Measurements from ENCODE around the gene SPRR5.

The SPRR5 gene

DNA sequence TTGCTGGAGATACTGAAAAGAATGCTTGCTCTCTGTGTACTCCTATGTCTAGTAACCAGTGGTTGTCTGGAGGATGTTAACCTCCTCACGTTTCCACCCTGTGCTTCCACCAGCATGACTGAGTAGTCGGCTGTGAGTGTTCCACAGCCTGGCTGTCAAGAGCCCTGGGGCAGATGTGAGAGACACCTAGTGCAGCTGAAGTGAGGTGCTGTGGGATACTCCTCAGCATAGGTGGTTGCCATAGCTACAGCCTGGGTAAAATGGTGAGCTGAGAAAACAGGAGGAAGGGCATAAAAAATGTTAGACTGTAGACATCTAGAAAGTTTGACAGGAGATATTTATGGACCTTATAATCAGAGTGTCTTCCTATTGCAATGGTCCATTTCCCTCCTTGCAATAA, 22.8 kb upstream of the SPRR5 start:
- Histone ChIP-seq H3K27me3 (ENCODE audit: insufficient read depth, low read length, poor library complexity) (peaks cover 1% of the 10 kb centered on the region), H3K4me2 (ENCODE audit: insufficient read depth, low read length) (no peak overlapping the region), H3K79me2 (ENCODE audit: insufficient read depth, low read length) (no peaks in the 10 kb centered on the region), H3K9me3 (ENCODE audit: insufficient read depth, low read length, severe bottlenecking) (no peaks in the 10 kb centered on the region), H2AFZ (ENCODE audit: low read depth, low read length) (no peak overlapping the region), H3K4me3 (ENCODE audit: low read depth in 1 of 2, low read length in 2 of 2) (no peak overlapping the region), H3K9ac (ENCODE audit: low read depth, low read length) (no peak overlapping the region), H3K4me1 (ENCODE audit: insufficient read depth, low read length) (no peaks in the 10 kb centered on the region), H3K27ac (ENCODE audit: low read length) (no peak overlapping the region), H3K36me3 (ENCODE audit: insufficient read depth, low read length) (no peaks in the 10 kb centered on the region), H4K20me1 (ENCODE audit: insufficient read depth, low read length) (no peaks in the 10 kb centered on the region; the same call in 1 of the 2 replicates)
- no peak for DNase-seq
- TF ChIP-seq, protein P1, sequence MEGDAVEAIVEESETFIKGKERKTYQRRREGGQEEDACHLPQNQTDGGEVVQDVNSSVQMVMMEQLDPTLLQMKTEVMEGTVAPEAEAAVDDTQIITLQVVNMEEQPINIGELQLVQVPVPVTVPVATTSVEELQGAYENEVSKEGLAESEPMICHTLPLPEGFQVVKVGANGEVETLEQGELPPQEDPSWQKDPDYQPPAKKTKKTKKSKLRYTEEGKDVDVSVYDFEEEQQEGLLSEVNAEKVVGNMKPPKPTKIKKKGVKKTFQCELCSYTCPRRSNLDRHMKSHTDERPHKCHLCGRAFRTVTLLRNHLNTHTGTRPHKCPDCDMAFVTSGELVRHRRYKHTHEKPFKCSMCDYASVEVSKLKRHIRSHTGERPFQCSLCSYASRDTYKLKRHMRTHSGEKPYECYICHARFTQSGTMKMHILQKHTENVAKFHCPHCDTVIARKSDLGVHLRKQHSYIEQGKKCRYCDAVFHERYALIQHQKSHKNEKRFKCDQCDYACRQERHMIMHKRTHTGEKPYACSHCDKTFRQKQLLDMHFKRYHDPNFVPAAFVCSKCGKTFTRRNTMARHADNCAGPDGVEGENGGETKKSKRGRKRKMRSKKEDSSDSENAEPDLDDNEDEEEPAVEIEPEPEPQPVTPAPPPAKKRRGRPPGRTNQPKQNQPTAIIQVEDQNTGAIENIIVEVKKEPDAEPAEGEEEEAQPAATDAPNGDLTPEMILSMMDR (IDR thresholded peaks at IDR 0.05; ENCODE audit: borderline replicate concordance, extremely low read depth, low read length, poor library complexity, severe bottlenecking): no peak
- no peak for TF ChIP-seq EZH2 (IDR thresholded peaks at IDR 0.05; ENCODE audit: borderline replicate concordance, low read depth, low read length, severe bottlenecking)
- no peak for ATAC-seq (ENCODE audit: insufficient read depth, low read depth)

DNA sequence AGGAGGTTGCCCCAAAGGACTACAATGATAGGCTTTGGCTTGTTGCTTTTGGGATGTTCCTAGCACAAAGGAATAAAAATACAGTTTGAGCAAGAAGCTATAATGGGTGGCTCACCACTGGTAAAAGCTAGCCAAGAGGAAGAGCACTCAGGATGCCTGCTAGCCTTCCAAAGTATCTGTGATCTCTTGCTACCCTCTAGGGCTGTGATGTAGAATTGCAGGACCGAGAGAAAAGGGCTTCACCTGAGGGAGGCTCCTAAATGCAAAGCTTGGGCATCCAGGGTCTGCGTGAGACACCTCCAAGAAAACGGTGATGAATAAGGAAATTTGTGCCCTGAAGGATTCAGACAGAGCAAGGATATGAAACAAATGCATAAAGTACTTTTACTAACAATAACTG, 20.9 kb upstream of the SPRR5 start:
- Histone ChIP-seq H3K79me2 (ENCODE audit: insufficient read depth, low read length) (no peaks in the 10 kb centered on the region), H3K4me2 (ENCODE audit: insufficient read depth, low read length) (no peak overlapping the region), H3K27ac (ENCODE audit: low read length) (no peak overlapping the region), H3K4me3 (ENCODE audit: low read depth in 1 of 2, low read length in 2 of 2) (no peak overlapping the region), H3K27me3 (ENCODE audit: insufficient read depth, low read length, poor library complexity) (no peaks in the 10 kb centered on the region), H3K9me3 (ENCODE audit: insufficient read depth, low read length, severe bottlenecking) (no peaks in the 10 kb centered on the region), H3K9ac (ENCODE audit: low read depth, low read length) (no peak overlapping the region), H3K36me3 (ENCODE audit: insufficient read depth, low read length) (no peaks in the 10 kb centered on the region), H3K4me1 (ENCODE audit: insufficient read depth, low read length) (no peaks in the 10 kb centered on the region), H4K20me1 (ENCODE audit: insufficient read depth, low read length) (no peaks in the 10 kb centered on the region; the same call in 1 of the 2 replicates), H2AFZ (ENCODE audit: low read depth, low read length) (no peak overlapping the region)
- ATAC-seq (ENCODE audit: insufficient read depth, low read depth) (no peak), DNase-seq (no peak)
- TF ChIP-seq, protein P1 (IDR thresholded peaks at IDR 0.05; ENCODE audit: borderline replicate concordance, extremely low read depth, low read length, poor library complexity, severe bottlenecking): peak; percentile 50
- TF ChIP-seq EZH2 (IDR thresholded peaks at IDR 0.05; ENCODE audit: borderline replicate concordance, low read depth, low read length, severe bottlenecking): no peak

DNA sequence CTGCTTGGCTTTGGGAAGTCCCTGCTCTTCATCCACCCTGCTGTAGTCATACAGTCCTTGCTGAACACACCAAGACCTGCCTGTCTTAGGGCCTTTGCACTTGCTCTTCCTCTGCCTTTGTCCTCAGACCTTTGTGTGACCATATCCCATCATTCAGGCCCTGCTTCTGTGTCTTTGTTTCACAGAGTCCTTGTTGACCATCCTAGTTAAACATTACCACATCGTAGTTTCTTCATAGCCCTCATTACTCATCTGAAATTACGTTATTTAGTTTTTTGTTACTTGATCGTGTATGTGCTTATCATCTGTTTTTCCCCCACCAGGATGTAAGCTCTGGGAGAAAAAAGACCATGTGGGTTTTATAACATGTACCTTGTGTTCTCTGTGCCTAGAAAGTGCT, 18.3 kb upstream of the SPRR5 start:
- H3K36me3 ChIP-seq (ENCODE audit: insufficient read depth, low read length): no peaks in the 10 kb centered on the region
- H3K27ac ChIP-seq (ENCODE audit: low read length): no peak overlapping the region
- no peak overlapping the region for H3K4me3 ChIP-seq (ENCODE audit: low read depth in 1 of 2, low read length in 2 of 2)
- ATAC-seq (ENCODE audit: insufficient read depth, low read depth) (no peak), DNase-seq (no peak)
- no peak overlapping the region for H2AFZ ChIP-seq (ENCODE audit: low read depth, low read length)
- no peaks in the 10 kb centered on the region for H3K79me2 ChIP-seq (ENCODE audit: insufficient read depth, low read length)
- no peaks in the 10 kb centered on the region for H3K4me1 ChIP-seq (ENCODE audit: insufficient read depth, low read length)
- no peak overlapping the region for H3K4me2 ChIP-seq (ENCODE audit: insufficient read depth, low read length)
- H3K9ac ChIP-seq (ENCODE audit: low read depth, low read length): no peak overlapping the region
- TF ChIP-seq, protein P1 (IDR thresholded peaks at IDR 0.05; ENCODE audit: borderline replicate concordance, extremely low read depth, low read length, poor library complexity, severe bottlenecking): no peak
- no peak for TF ChIP-seq EZH2 (IDR thresholded peaks at IDR 0.05; ENCODE audit: borderline replicate concordance, low read depth, low read length, severe bottlenecking)
- no peaks in the 10 kb centered on the region for H3K9me3 ChIP-seq (ENCODE audit: insufficient read depth, low read length, severe bottlenecking)
- no peaks in the 10 kb centered on the region; the same call in 1 of the 2 replicates for H4K20me1 ChIP-seq (ENCODE audit: insufficient read depth, low read length)
- H3K27me3 ChIP-seq (ENCODE audit: insufficient read depth, low read length, poor library complexity): peaks cover 10% of the 10 kb centered on the region
